T-helper 1 cell treated with Interleukin-12 subunit alpha and Interleukin-12 subunit beta and Interleukin-4 antibody, amounts not matched to agents 30 ng/mL and 1 ng/mL, for 36 hours (primary cell): ENCODE measurements around the gene SERPINB11. TPM values are rescaled to one million over a fixed set of nuclear protein-coding genes. Genes with fewer than 3 reads are reported as not detected.
"Not testable (repeated sequence)": the region's sequence is repeated elsewhere in the genome, so short reads cannot be mapped to it uniquely, and the experiment has no call there.

Experiments
- intact Hi-C: fragments of 100-400 bp; cut with micrococcal nuclease; formaldehyde crosslinking; loops from one replicate; pipeline ENCODE4 v1.15.1; 2024
- total RNA-seq: library from RNA; stranded (reverse); gene quantifications from 2 replicates; pipeline ENCODE4 v1.2.3, GENCODE V29; 2022

The SERPINB11 gene
- not detected in 2 replicates for total RNA-seq

GRCh38 chr18:63702660-63703059 lies at the start of gene SERPINB11:
TSS of gene SERPINB11 (plus strand) at chr18:63702960. CDS start at chr18:63710194, 7,234 bp downstream.
- intact Hi-C loops, result no loop called here

GRCh38 chr18:63658920-63659319 lies 43.8 kb upstream of the SERPINB11 start:
- intact Hi-C loops, result not testable (repeated sequence)

- intact Hi-C loops, result not testable (repeated sequence)
Observed at GRCh38 chr18:63661750-63662149, 41.0 kb upstream of the SERPINB11 start, which contains the start of gene SERPINB3. TSS of gene SERPINB3 (minus strand) at chr18:63661893. CDS start at chr18:63661216, 677 bp downstream.

- intact Hi-C loops, result no loop called here
Observed at GRCh38 chr18:63664571-63664970, 38.2 kb upstream of the SERPINB11 start.

- intact Hi-C loops, result no loop called here
Observed at GRCh38 chr18:63676526-63677323, 26.0 kb upstream of the SERPINB11 start.

GRCh38 chr18:63677500-63678225 lies 25.1 kb upstream of the SERPINB11 start:
- intact Hi-C loops, result no loop called here

- intact Hi-C loops, result no loop called here
Observed at GRCh38 chr18:63679820-63680606, 22.7 kb upstream of the SERPINB11 start.

GRCh38 chr18:63681449-63682340 lies 21.1 kb upstream of the SERPINB11 start:
- intact Hi-C loops, result no loop called here

GRCh38 chr18:63683152-63683551 lies 19.6 kb upstream of the SERPINB11 start:
- intact Hi-C loops, result no loop called here

- intact Hi-C loops, result no loop called here
Observed at GRCh38 chr18:63683890-63684289, 18.9 kb upstream of the SERPINB11 start.

GRCh38 chr18:63684718-63685117 lies 18.0 kb upstream of the SERPINB11 start:
- intact Hi-C loops, result no loop called here

- intact Hi-C loops, result no loop called here
Observed at GRCh38 chr18:63686871-63687270, 15.9 kb upstream of the SERPINB11 start.

GRCh38 chr18:63689064-63689463 lies 13.7 kb upstream of the SERPINB11 start:
- intact Hi-C loops, result no loop called here

GRCh38 chr18:63697097-63697660 lies 5.6 kb upstream of the SERPINB11 start:
- intact Hi-C loops, result no loop called here

- intact Hi-C loops, result no loop called here
Observed at GRCh38 chr18:63700501-63700900, 2.3 kb upstream of the SERPINB11 start.

- intact Hi-C loops, result no loop called here
Observed at GRCh38 chr18:63701952-63702351, 808 bp upstream of the SERPINB11 start.

- intact Hi-C loops, result no loop called here
Observed at GRCh38 chr18:63705401-63705800, 2.6 kb downstream of the SERPINB11 start.

- intact Hi-C loops, result no loop called here
Observed at GRCh38 chr18:63707816-63708215, 5.1 kb downstream of the SERPINB11 start.

GRCh38 chr18:63708650-63709049 lies 5.9 kb downstream of the SERPINB11 start:
- intact Hi-C loops, result no loop called here
